Measurements from ENCODE around the gene GAD2. TPM values are rescaled to one million over a fixed set of nuclear protein-coding genes. Genes with fewer than 3 reads are reported as not detected.

Gene GAD2
- total and polyA plus RNA-seq, 9 of the 15 experiments (the other 6 are each of a cell fraction or from before 2014, with no cell fraction given) = not detected

- intact Hi-C loops (cut with micrococcal nuclease) (no loop called here), in situ Hi-C loops (cut with MboI) (no loop called here)
- no peak overlapping the region for H3K9ac ChIP-seq (ENCODE audit: insufficient read depth in 1 of 2, low read depth in 2 of 2, low read length in 2 of 2)
- BruUV-seq (replicated peaks) = no TSS peak
- H3K4me3 ChIP-seq = no peak overlapping the region
- no peaks in the 10 kb centered on the region for H4K20me1 ChIP-seq (replicated peaks; ENCODE audit: control insufficient read depth, insufficient read depth, low read length)
- WGBS (ENCODE audit: insufficient coverage, low coverage, missing lambda C conversion rate) = 1% methylated on average over 27 of the region's 37 CpGs
- H3K27ac ChIP-seq (ENCODE audit: extremely low read depth, low read depth, low read length) = no peak overlapping the region
- H3K9me1 ChIP-seq (ENCODE audit: control insufficient read depth, insufficient read depth, low read length) = no peaks in the 10 kb centered on the region
- CTCF ChIA-PET (ENCODE audit: low intra/inter-chr PET ratio) = no interaction called here
- POLR2A ChIA-PET = no interaction called here
- ATAC-seq = no peak
- no peaks in the 10 kb centered on the region for H3K79me2 ChIP-seq (ENCODE audit: control insufficient read depth, insufficient read depth, low read length)
- H3K36me3 ChIP-seq (ENCODE audit: control insufficient read depth, insufficient read depth, low read length) = no peaks in the 10 kb centered on the region
- TF ChIP-seq ZBTB43 (CRISPR knock-in tag; IDR thresholded peaks at IDR 0.05) (no peak), CUX1 (CRISPR knock-in tag; IDR thresholded peaks at IDR 0.05) (no peak), IRF2 (CRISPR knock-in tag; IDR thresholded peaks at IDR 0.05) (no peak), TSC22D4 (tag; IDR thresholded peaks at IDR 0.05) (no peak), PHB (CRISPR knock-in tag; IDR thresholded peaks at IDR 0.05) (no peak)
- DNase-seq (ENCODE audit: extremely low read depth in 1 of 4, low spot score in 3 of 4) = no peak
- peaks cover 0 to 6% of the 10 kb centered on the region in 2 experiments; a peak in 1 of 5 replicates for H3K4me1 ChIP-seq (replicated peaks in 1 of 2; ENCODE audit: control insufficient read depth in 2 of 2, insufficient read depth in 2 of 2, low read length in 2 of 2)
- H3K4me2 ChIP-seq (ENCODE audit: insufficient read depth, low read length) = no peak overlapping the region
- no peaks in the 10 kb centered on the region for H3K9me3 ChIP-seq (replicated peaks; ENCODE audit: control insufficient read depth, insufficient read depth, low read depth, low read length)
- peaks cover 19 to 50% of the 10 kb centered on the region in 2 experiments; a peak in 3 of 5 replicates for H3K27me3 ChIP-seq (ENCODE audit: control insufficient read depth in 2 of 2, insufficient read depth in 2 of 2, low read length in 2 of 2)
- H2AFZ ChIP-seq (ENCODE audit: low read depth, low read length) = no peak overlapping the region
- no peak for FAIRE-seq
Measured at GRCh38 chr10:26211781-26212444, 4.7 kb upstream of the GAD2 start.

Data from K562 (cell line).